Muscle of leg (tissue), 11 donors: Measurements from ENCODE around the gene ADGRA1. TPM values are rescaled to one million over a fixed set of nuclear protein-coding genes. Genes with fewer than 3 reads are reported as not detected.

Experiments used
- DNase-seq: peaks from one replicate; pipeline ENCODE4 v3.0.0; 2013
- H3K27ac ChIP-seq: one replicate; pipeline ENCODE4 v1.5.1; 2013; ENCODE audit warnings: mild to moderate bottlenecking, low read length, control low read depth
- H3K27me3 ChIP-seq: one replicate; pipeline ENCODE4 v1.6.1; 2013; ENCODE audit warnings: low read length; ENCODE audit not compliant: control insufficient read depth, insufficient read depth
- H3K36me3 ChIP-seq: one replicate; pipeline ENCODE4 v1.6.1; 2013; ENCODE audit warnings: low read length; ENCODE audit not compliant: control insufficient read depth, insufficient read depth
- H3K4me1 ChIP-seq: one replicate; pipeline ENCODE4 v1.6.1; 2013; ENCODE audit warnings: low read length; ENCODE audit not compliant: control insufficient read depth, insufficient read depth
- H3K4me3 ChIP-seq: one replicate; pipeline ENCODE4 v1.5.1; 2013; ENCODE audit warnings: low read length, control low read depth
- H3K9me3 ChIP-seq: replicated peaks from 2 replicates; pipeline ENCODE4 v1.6.1; 2013; ENCODE audit warnings: low read depth, low read length; ENCODE audit not compliant: control insufficient read depth
- WGBS: methylation state at CpG from one replicate; pipeline ENCODE4 v1.1.5; 2013; ENCODE audit warnings: missing lambda C conversion rate; ENCODE audit not compliant: insufficient coverage; 5-methylcytosine and 5-hydroxymethylcytosine counted together
- polyA plus RNA-seq, 8 donors: library from polyadenylated mRNA; unstranded; fragments of 120-200 nt; gene quantifications; one replicate each; pipeline versions ENCODE4 v1.2.1 to v1.2.3, GENCODE V29; 2013; ENCODE audit warnings: inconsistent platforms in 1 of 8, low replicate concordance in 1 of 8; ENCODE audit not compliant: insufficient read length in 8 of 8, insufficient read depth in 1 of 8
- total RNA-seq: library from RNA; stranded (reverse); fragments of 120-200 nt; gene quantifications from one replicate; pipeline ENCODE4 v1.2.4, GENCODE V29; 2013

ADGRA1 gene
- total and polyA plus RNA-seq, 9 donors: 0.80 to 3.5 (median 2.9) TPM

- Histone ChIP-seq H3K27ac (no peak overlapping the region), H3K9me3 (no peaks in the 10 kb centered on the region), H3K27me3 (peaks cover 8% of the 10 kb centered on the region), H3K36me3 (no peaks in the 10 kb centered on the region), H3K4me3 (no peak overlapping the region), H3K4me1 (no peaks in the 10 kb centered on the region)
- WGBS: 76% methylated on average over 18 of the region's 36 CpGs
- no peak for DNase-seq
These were observed 39.8 kb downstream of the ADGRA1 start for GRCh38 chr10:133127291-133128125.

- no peaks in the 10 kb centered on the region for H3K4me1 ChIP-seq
- DNase-seq: no peak
- no peak overlapping the region for H3K4me3 ChIP-seq
- H3K36me3 ChIP-seq: no peaks in the 10 kb centered on the region
- no peak overlapping the region for H3K27ac ChIP-seq
- H3K27me3 ChIP-seq: peaks cover 8% of the 10 kb centered on the region
- 95% methylated on average over 83 of the region's 83 CpGs for WGBS
- H3K9me3 ChIP-seq: no peaks in the 10 kb centered on the region
These were observed 40.7 kb downstream of the ADGRA1 start for GRCh38 chr10:133128126-133129070.

- no peak overlapping the region for H3K4me3 ChIP-seq
- H3K36me3 ChIP-seq: no peaks in the 10 kb centered on the region
- H3K27me3 ChIP-seq: peaks cover 3% of the 10 kb centered on the region
- no peaks in the 10 kb centered on the region for H3K4me1 ChIP-seq
- WGBS: 80% methylated on average over 26 of the region's 39 CpGs
- no peaks in the 10 kb centered on the region for H3K9me3 ChIP-seq
- H3K27ac ChIP-seq: no peak overlapping the region
- no peak for DNase-seq
These were observed 41.5 kb downstream of the ADGRA1 start for GRCh38 chr10:133129071-133129858.

- Histone ChIP-seq H3K36me3 (no peaks in the 10 kb centered on the region), H3K9me3 (no peaks in the 10 kb centered on the region), H3K4me1 (no peaks in the 10 kb centered on the region), H3K4me3 (no peak overlapping the region), H3K27me3 (no peaks in the 10 kb centered on the region), H3K27ac (no peak overlapping the region)
- DNase-seq: no peak
- WGBS: 57% methylated on average over 18 of the region's 20 CpGs
These were observed 42.3 kb downstream of the ADGRA1 start for GRCh38 chr10:133129859-133130495.

GRCh38 chr10:133130602-133131001 lies 42.9 kb downstream of the ADGRA1 start:
- Histone ChIP-seq H3K27ac (no peak overlapping the region), H3K27me3 (no peaks in the 10 kb centered on the region), H3K9me3 (no peaks in the 10 kb centered on the region), H3K4me1 (no peaks in the 10 kb centered on the region), H3K4me3 (no peak overlapping the region), H3K36me3 (no peaks in the 10 kb centered on the region)
- 79% methylated on average over 10 of the region's 11 CpGs for WGBS
- no peak for DNase-seq

GRCh38 chr10:133131053-133131452 lies 43.3 kb downstream of the ADGRA1 start:
- no peak for DNase-seq
- WGBS: 73% methylated on average over 16 of the region's 18 CpGs
- Histone ChIP-seq H3K9me3 (no peaks in the 10 kb centered on the region), H3K27ac (no peak overlapping the region), H3K27me3 (no peaks in the 10 kb centered on the region), H3K36me3 (no peaks in the 10 kb centered on the region), H3K4me1 (no peaks in the 10 kb centered on the region), H3K4me3 (no peak overlapping the region)

- Histone ChIP-seq H3K27me3 (no peaks in the 10 kb centered on the region), H3K4me1 (no peaks in the 10 kb centered on the region), H3K36me3 (no peaks in the 10 kb centered on the region), H3K4me3 (no peak overlapping the region), H3K9me3 (no peaks in the 10 kb centered on the region), H3K27ac (no peak overlapping the region)
- DNase-seq: no peak
- WGBS: 83% methylated on average over 40 of the region's 41 CpGs
These were observed 44.2 kb downstream of the ADGRA1 start for GRCh38 chr10:133131734-133132472.

- no peak overlapping the region for H3K4me3 ChIP-seq
- no peaks in the 10 kb centered on the region for H3K36me3 ChIP-seq
- no peak for DNase-seq
- WGBS: 79% methylated on average over 25 of the region's 26 CpGs
- H3K27ac ChIP-seq: no peak overlapping the region
- no peaks in the 10 kb centered on the region for H3K27me3 ChIP-seq
- no peaks in the 10 kb centered on the region for H3K9me3 ChIP-seq
- H3K4me1 ChIP-seq: no peaks in the 10 kb centered on the region
These were observed 45.0 kb downstream of the ADGRA1 start for GRCh38 chr10:133132473-133133291.
